Spinal cord (tissue), 10 donors: ENCODE results near the gene RPLP2. TPM values are rescaled to one million over a fixed set of nuclear protein-coding genes. Genes with fewer than 3 reads are reported as not detected.

Experiments used
- DNase-seq, 6 donors: peaks; one replicate each; pipeline versions ENCODE4 v3.0.0 to v3.0.0-alpha.2; 2013 to 2015; ENCODE audit warnings: low spot score in 6 of 6, low read depth in 4 of 6
- H3K27ac ChIP-seq: one replicate; pipeline ENCODE4 v1.5.1; 2013; ENCODE audit warnings: low read depth, low read length, control low read depth
- H3K27me3 ChIP-seq: one replicate; pipeline ENCODE4 v1.6.1; 2013; ENCODE audit warnings: low read length; ENCODE audit not compliant: control insufficient read depth, insufficient read depth
- H3K36me3 ChIP-seq: one replicate; pipeline ENCODE4 v1.6.1; 2013; ENCODE audit warnings: low read length; ENCODE audit not compliant: control insufficient read depth, insufficient read depth
- H3K4me1 ChIP-seq: one replicate; pipeline ENCODE4 v1.6.1; 2013; ENCODE audit warnings: low read length; ENCODE audit not compliant: control insufficient read depth, insufficient read depth
- H3K4me3 ChIP-seq: one replicate; pipeline ENCODE4 v1.5.1; 2013; ENCODE audit warnings: low read depth, low read length, control low read depth
- H3K9me3 ChIP-seq: one replicate; pipeline ENCODE4 v1.6.1; 2013; ENCODE audit warnings: low read length; ENCODE audit not compliant: control insufficient read depth, insufficient read depth
- WGBS: methylation state at CpG from one replicate; pipeline ENCODE4 v1.1.5; 2013; ENCODE audit warnings: missing lambda C conversion rate; ENCODE audit not compliant: insufficient coverage; 5-methylcytosine and 5-hydroxymethylcytosine counted together
- polyA plus RNA-seq, 2 donors: library from polyadenylated mRNA; unstranded; fragments of 120-200 nt; gene quantifications; one replicate each; pipeline ENCODE4 v1.2.1, GENCODE V29; 2013; ENCODE audit not compliant: insufficient read length in 2 of 2
- total RNA-seq, 2 donors: library from RNA; depleted of rRNA in 1 of 2; stranded (reverse); fragments of 120-200 nt in 1 of 2; fragments of >200 nt in 1 of 2; gene quantifications; one replicate each; pipeline versions ENCODE4 v1.2.3 to v1.2.4, GENCODE V29; 2013 to 2014
- donor health status: healthy.

Gene RPLP2
- total and polyA plus RNA-seq, 4 donors = 139 to 1,150 (median 890) TPM

GRCh38 chr11:842370-843002, 32.7 kb downstream of the RPLP2 start, which contains the start of the genes POLR2L and TSPAN4:
Gene POLR2L, minus strand, starts transcription at chr11:842529. Its CDS starts 21 bp downstream, at chr11:842508.
Gene TSPAN4, plus strand, starts transcription at chr11:842852. Its CDS starts 7,453 bp downstream, at chr11:850305.
- under 1% methylated on average over 87 of the region's 87 CpGs for whole genome bisulfite sequencing
- H3K4me1 ChIP-seq = peaks cover 62% of the 10 kb centered on the region
- peak; percentile 66 to 95 (median 78) for DNase-seq
- no peaks in the 10 kb centered on the region for H3K9me3 ChIP-seq
- peak within 1 kb of the TSS; percentile 88 for H3K27ac ChIP-seq
- peaks cover 40% of the 10 kb centered on the region for H3K36me3 ChIP-seq
- H3K4me3 ChIP-seq = peak within 1 kb of the TSS; percentile 85
- H3K27me3 ChIP-seq = peaks cover 2% of the 10 kb centered on the region

- Histone ChIP-seq H3K4me1 (peaks cover 67% of the 10 kb centered on the region), H3K27ac (peak overlapping the region; percentile 88), H3K36me3 (peaks cover 39% of the 10 kb centered on the region), H3K4me3 (peak overlapping the region; percentile 85), H3K27me3 (peaks cover 2% of the 10 kb centered on the region), H3K9me3 (no peaks in the 10 kb centered on the region)
- WGBS = 2% methylated on average over 52 of the region's 53 CpGs
- no peak for DNase-seq
These were observed 33.4 kb downstream of the RPLP2 start for GRCh38 chr11:843086-843734.

GRCh38 chr11:843818-844692, 34.3 kb downstream of the RPLP2 start:
- WGBS = 20% methylated on average over 23 of the region's 25 CpGs

GRCh38 chr11:844693-845644, 35.2 kb downstream of the RPLP2 start:
- peaks cover 21% of the 10 kb centered on the region for H3K36me3 ChIP-seq
- peak in 2 of 6 donors; percentile 55 to 88 for DNase-seq
- WGBS = 25% methylated on average over 23 of the region's 31 CpGs
- no peaks in the 10 kb centered on the region for H3K9me3 ChIP-seq
- H3K27me3 ChIP-seq = peaks cover 2% of the 10 kb centered on the region
- H3K27ac ChIP-seq = peak overlapping the region; percentile 88
- H3K4me3 ChIP-seq = peak overlapping the region; percentile 2
- peaks cover 74% of the 10 kb centered on the region for H3K4me1 ChIP-seq

More at GRCh38 chr11:843818-844692, 34.3 kb downstream of the RPLP2 start:
- H3K27me3 ChIP-seq = peaks cover 2% of the 10 kb centered on the region
- peak overlapping the region; percentile 88 for H3K27ac ChIP-seq
- no peaks in the 10 kb centered on the region for H3K9me3 ChIP-seq
- H3K4me3 ChIP-seq = peak overlapping the region; percentile 85
- DNase-seq = peak in 1 of 6 donors; percentile 83
- H3K4me1 ChIP-seq = peaks cover 70% of the 10 kb centered on the region
- H3K36me3 ChIP-seq = peaks cover 30% of the 10 kb centered on the region

- H3K4me1 ChIP-seq = peaks cover 74% of the 10 kb centered on the region
- H3K4me3 ChIP-seq = no peak overlapping the region
- peak overlapping the region; percentile 88 for H3K27ac ChIP-seq
- no peaks in the 10 kb centered on the region for H3K9me3 ChIP-seq
- peaks cover 2% of the 10 kb centered on the region for H3K27me3 ChIP-seq
- WGBS = 52% methylated on average over 8 of the region's 8 CpGs
- DNase-seq = no peak
- peaks cover 11% of the 10 kb centered on the region for H3K36me3 ChIP-seq
These were observed 36.2 kb downstream of the RPLP2 start for GRCh38 chr11:845872-846495.

- no peak overlapping the region for H3K27ac ChIP-seq
- H3K36me3 ChIP-seq = peaks cover 8% of the 10 kb centered on the region
- no peak overlapping the region for H3K4me3 ChIP-seq
- no peaks in the 10 kb centered on the region for H3K9me3 ChIP-seq
- H3K27me3 ChIP-seq = peaks cover 2% of the 10 kb centered on the region
- DNase-seq = no peak
- 82% methylated on average over 10 of the region's 11 CpGs for WGBS
- H3K4me1 ChIP-seq = peaks cover 74% of the 10 kb centered on the region
These were observed 36.8 kb downstream of the RPLP2 start for GRCh38 chr11:846496-847098.

GRCh38 chr11:847876-848275, 38.1 kb downstream of the RPLP2 start:
- DNase-seq = no peak
- Histone ChIP-seq H3K36me3 (peaks cover 11% of the 10 kb centered on the region), H3K4me3 (no peak overlapping the region), H3K4me1 (peaks cover 83% of the 10 kb centered on the region), H3K9me3 (no peaks in the 10 kb centered on the region), H3K27me3 (peaks cover 2% of the 10 kb centered on the region), H3K27ac (no peak overlapping the region)
- 80% methylated on average over 18 of the region's 18 CpGs for WGBS

GRCh38 chr11:848380-848931, 38.7 kb downstream of the RPLP2 start:
- H3K36me3 ChIP-seq = peaks cover 12% of the 10 kb centered on the region
- H3K9me3 ChIP-seq = no peaks in the 10 kb centered on the region
- H3K4me3 ChIP-seq = no peak overlapping the region
- WGBS = 17% methylated on average over 14 of the region's 14 CpGs
- DNase-seq = peak in 1 of 6 donors; percentile 43
- peaks cover 81% of the 10 kb centered on the region for H3K4me1 ChIP-seq
- no peaks in the 10 kb centered on the region for H3K27me3 ChIP-seq
- no peak overlapping the region for H3K27ac ChIP-seq
